MM.1S (cell line): ENCODE measurements around the gene KHK.
A peak's percentile ranks its signal among the peaks of the same experiment; 100 is the strongest.

ENCODE experiments used
- EZH2 ChIP-seq: fragments of 300-600 bp; sonication (generic); optimal IDR thresholded peaks from 2 replicates; pipeline ENCODE3; 2017; ENCODE audit warnings: low read depth, mild to moderate bottlenecking, antibody characterized with exemption, low read length, mixed read lengths
- EZH2phosphoT487 ChIP-seq: fragments of 300-600 bp; sonication (generic); IDR thresholded peaks from 2 replicates; pipeline ENCODE4 v1.6.1; 2018; ENCODE audit warnings: antibody characterized with exemption, low read length
- TF ChIP-seq, protein P1 (sequence below): fragments of 300-600 bp; sonication (generic); IDR thresholded peaks from 2 replicates; pipeline ENCODE4 v1.5.1; 2016; ENCODE audit warnings: antibody characterized with exemption, low read length, mixed read lengths

DNA sequence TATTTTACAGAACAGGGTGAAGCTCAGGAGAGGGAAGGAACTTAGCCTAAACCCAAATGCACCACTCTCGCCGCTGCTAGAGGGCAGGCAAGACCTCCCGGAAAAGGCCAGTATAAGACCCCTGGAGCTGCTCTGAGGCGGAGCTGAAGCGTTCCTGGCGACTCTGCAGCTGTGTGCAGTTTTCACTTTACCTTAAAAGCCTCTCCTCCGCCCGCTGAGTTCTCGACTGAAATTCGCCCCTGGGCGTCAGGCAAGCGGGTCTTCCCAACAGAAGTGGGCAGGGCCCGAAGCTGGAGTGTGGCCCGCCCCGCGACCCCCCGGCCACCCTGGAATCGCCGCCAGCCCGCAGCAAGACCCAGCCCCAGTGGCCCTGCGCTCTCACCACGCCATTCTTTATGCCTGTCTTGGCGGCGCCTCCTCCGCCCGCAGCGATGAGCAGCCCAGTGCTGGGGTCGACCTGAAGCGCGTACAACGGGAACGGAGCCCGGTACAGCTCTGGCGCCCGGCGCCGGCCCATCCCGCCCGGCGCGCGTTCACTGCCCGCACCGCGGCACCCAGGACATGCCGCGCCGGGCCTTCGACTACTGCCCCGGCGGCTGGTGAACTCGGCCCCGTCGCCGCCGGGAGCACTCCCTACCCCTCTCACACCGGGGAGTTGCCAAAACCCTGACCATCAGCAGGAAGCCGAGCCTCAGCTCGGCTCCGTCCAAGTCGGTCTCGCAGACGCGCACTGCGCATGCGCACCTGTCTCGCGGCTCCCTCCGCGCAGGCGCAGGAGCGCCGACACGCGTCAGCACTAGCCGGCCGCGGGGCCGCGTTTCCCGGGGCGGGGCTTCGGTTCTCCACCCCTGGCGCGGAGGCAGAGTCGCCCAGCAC lies 47.6 kb downstream of the KHK start, which contains the start of gene PREB:
- TF ChIP-seq, protein P1, sequence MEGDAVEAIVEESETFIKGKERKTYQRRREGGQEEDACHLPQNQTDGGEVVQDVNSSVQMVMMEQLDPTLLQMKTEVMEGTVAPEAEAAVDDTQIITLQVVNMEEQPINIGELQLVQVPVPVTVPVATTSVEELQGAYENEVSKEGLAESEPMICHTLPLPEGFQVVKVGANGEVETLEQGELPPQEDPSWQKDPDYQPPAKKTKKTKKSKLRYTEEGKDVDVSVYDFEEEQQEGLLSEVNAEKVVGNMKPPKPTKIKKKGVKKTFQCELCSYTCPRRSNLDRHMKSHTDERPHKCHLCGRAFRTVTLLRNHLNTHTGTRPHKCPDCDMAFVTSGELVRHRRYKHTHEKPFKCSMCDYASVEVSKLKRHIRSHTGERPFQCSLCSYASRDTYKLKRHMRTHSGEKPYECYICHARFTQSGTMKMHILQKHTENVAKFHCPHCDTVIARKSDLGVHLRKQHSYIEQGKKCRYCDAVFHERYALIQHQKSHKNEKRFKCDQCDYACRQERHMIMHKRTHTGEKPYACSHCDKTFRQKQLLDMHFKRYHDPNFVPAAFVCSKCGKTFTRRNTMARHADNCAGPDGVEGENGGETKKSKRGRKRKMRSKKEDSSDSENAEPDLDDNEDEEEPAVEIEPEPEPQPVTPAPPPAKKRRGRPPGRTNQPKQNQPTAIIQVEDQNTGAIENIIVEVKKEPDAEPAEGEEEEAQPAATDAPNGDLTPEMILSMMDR = peak; percentile 44
- TF ChIP-seq EZH2 = no peak
- TF ChIP-seq EZH2phosphoT487 = no peak
